Fibroblast of skin of right biceps (primary cell): ENCODE results near the gene EDC3.
A peak's percentile ranks its signal among the peaks of the same experiment; 100 is the strongest.
"Not testable (repeated sequence)": the region's sequence is repeated elsewhere in the genome, so short reads cannot be mapped to it uniquely, and the experiment has no call there.

ENCODE experiments used
- DNase-seq: peaks from one replicate; pipeline ENCODE4 v3.0.0-alpha.2; 2013

The EDC3 gene

GRCh38 chr15:74695597-74696397 is at the start of gene EDC3:
EDC3 (minus strand) TSS chr15:74696024; CDS start chr15:74675124, 20,900 bp downstream.
- peak; percentile 90 for DNase-seq

DNA sequence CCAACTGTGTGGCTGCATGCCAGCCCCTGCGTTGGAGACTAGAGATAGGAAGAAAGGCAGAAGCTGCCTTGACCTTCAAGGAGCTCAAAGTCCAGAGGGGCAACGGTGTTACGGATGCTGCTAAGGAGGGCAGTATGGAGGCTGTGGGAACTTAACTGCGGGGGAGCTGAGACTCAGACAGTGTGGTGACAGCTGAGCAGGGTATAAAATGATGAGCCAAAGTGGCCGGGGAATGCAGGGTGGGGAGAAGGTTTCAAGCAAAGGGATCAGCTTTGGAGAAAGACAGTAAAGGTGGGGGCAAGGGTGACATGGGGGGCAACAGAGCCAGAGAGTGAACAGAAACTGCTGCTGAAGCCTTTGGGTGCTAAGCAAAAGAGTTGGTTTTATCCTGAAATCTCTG is 46.6 kb upstream of the EDC3 start:
- DNase-seq = no peak

- DNase-seq = not testable (repeated sequence)
Observed at GRCh38 chr15:74738239-74738638, 42.4 kb upstream of the EDC3 start.

- DNase-seq = no peak
Observed at GRCh38 chr15:74735305-74735704, 39.5 kb upstream of the EDC3 start.

DNA sequence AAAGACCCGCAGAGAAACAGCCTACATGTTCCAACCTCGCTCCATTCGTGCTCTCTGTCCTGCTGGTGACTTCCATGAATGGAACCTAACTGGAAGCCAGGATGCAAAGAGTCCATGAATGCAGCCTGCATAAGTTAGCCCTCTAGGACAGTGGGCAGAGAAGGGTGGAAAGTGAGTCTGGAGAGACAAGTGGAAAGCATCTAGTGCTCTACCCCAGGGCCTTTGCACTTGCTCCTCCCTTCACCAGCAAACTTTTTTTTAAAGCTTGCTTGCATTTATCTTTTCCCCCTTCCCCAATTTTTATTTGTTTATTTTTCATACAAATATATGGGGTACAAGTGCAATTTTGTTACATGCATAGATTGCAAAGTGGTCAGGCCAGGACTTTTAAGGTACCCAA is 37.4 kb upstream of the EDC3 start:
- DNase-seq = no peak

GRCh38 chr15:74732846-74733245 is 37.0 kb upstream of the EDC3 start:
- no peak for DNase-seq

DNA sequence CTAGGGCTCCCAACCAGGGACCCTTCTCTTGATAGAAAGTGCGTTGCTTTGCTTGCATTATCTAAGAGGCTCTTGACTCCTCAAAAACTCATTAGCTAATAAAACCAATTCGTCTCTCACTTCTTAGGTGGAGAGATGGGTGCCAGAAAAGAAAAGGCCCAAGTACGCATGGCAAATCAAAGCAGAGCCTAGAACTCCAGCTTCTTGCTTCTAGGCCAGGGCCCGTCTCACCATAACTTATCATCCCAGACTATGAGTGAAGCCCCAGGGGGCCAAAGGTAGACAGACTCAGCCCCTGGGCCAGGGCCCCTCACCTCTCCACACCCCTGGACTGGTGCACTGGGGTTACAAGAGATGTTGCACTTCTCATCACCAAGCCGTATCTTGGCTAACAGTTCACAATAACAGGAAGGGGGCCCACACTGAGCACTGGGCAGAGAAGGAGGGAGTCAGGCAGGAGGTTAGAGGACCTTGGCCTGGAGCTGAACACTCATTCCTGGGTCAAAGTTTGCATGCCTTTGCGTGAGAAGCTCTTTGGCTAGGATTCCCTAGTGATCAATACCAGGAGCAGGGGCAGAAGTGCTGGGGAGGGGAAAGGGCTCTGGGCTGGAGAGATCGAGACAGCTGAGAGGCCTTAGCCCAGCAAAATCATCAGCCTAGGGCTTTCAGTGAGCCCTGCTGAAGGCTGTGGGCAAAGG is 34.9 kb upstream of the EDC3 start:
- DNase-seq = no peak

DNA sequence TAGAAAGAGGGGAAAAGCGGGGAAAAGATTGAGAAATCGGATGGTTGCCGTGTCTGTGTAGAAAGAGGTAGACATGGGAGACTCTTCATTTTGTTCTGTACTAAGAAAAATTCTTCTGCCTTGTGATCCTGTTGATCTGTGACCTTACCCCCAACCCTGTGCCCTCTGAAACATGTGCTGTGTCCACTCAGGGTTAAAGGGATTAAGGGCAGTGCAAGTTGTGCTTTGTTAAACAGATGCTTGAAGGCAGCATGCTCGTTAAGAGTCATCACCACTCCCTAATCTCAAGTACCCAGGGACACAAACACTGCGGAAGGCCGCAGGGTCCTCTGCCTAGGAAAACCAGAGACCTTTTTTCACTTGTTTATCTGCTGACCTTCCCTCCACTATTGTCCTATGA is 33.5 kb upstream of the EDC3 start:
- not testable (repeated sequence) for DNase-seq

DNA sequence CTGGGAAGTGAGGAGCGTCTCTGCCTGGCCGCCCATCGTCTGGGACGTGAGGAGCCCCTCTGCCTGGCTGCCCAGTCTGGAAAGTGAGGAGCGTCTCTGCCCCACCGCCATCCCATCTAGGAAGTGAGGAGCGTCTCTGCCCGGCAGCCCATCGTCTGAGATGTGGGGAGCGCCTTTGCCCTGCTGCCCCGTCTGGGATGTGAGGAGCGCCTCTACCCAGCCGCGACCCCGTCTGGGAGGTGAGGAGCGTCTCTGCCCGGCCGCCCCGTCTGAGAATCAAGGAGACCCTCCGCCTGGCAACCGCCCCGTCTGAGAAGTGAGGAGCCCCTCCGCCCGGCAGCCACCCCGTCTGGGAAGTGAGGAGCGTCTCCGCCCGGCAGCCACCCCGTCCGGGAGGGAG is 32.9 kb upstream of the EDC3 start:
- DNase-seq = not testable (repeated sequence)

DNA sequence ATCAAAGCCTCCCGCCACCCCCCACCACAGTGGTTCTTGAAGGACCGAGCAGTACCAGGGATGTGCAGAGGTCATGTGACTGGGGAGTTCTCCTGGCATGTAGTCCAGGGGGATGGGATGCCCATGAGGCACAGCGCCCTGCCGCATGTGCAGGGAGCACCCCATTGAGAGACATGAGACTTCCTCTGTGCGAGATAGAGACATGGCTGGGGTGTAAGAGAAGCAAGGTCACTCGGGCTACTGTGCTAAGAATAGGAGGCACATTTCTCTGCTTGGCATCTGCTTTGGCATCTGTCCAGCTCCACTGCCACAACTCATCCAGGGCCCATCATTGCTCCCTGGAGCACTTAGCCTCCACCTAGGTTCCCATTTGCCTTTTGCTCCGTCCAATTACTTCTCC is 31.9 kb upstream of the EDC3 start:
- no peak for DNase-seq

GRCh38 chr15:74726774-74727164 is 30.9 kb upstream of the EDC3 start:
- no peak for DNase-seq

DNA sequence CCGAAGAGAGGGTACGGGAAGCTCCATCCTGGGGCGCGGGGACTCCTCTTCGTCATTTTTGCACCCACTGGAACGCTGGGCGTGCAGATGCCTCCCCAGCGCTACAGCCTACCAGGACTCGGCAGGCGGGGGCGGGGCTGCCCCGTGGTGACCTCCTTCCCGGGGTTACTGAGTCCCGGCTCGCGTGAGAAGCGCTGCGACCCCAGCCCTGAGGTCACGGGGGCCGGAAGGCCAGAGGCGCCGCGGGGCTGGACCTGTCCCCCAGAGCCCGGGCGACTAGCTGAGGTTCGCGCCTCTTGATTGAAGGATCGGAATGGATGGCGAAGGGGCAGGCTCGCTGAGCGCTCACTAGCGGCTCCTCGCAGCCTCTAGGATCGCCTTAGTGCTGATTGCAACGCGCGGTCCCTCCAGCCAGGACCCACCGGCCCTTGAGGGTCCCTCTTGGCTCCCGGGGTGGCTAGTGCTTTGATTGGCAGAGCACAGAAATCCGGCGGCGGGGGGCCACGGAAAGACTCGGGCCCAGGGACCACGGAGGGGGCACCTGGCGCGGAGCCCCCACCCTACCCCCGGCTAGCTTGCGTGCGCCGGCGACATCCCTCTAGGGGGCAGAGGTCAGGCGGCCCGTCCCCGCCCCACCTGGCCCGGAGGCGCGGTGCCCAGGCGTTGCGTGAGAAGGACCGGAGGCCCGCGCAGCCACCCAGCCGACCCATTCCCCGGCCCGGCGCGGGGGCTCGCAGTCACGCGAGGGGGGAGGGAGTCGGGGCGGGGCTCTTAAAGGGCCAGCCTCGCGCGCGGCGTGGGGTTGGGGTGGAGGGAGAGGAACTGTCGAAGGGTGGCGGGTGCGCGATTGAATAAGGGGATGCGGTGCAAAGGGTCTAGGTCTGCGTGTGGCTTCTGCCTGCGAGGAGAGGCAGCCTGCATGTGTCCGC is 30.3 kb upstream of the EDC3 start:
- no peak for DNase-seq

DNA sequence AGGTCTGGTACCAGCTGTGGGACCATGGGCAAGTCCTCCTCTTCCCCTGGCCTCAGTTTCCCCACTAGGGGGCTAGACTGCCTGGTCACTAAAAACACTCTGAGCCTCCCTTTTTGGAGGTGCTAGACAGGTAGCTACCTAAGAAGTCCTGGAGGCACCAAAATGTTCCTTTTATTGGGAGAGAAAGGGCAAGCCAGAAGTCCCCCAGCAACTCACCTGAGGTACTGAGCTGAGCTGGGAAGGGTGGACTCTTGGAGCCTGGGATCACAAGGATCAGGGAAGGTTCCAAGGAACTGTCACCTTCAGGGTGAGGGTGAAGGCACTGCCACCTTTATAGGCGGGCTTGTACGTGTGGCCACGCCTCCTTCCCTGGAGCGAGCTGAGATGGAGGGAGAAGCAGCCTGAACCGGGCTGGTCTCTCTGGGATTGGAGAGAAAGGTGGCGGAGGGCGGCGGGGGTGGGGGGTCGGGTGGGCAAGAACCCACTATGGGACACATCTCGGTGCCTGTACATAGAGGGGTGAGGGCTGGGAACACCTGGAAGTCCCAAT is 29.5 kb upstream of the EDC3 start, which contains the start of gene CYP1A1:
CYP1A1 (minus strand) TSS at position 304 of the 550 bp plus-strand sequence. CDS start 2,431 bp downstream, outside the sequence.
- no peak for DNase-seq

DNA sequence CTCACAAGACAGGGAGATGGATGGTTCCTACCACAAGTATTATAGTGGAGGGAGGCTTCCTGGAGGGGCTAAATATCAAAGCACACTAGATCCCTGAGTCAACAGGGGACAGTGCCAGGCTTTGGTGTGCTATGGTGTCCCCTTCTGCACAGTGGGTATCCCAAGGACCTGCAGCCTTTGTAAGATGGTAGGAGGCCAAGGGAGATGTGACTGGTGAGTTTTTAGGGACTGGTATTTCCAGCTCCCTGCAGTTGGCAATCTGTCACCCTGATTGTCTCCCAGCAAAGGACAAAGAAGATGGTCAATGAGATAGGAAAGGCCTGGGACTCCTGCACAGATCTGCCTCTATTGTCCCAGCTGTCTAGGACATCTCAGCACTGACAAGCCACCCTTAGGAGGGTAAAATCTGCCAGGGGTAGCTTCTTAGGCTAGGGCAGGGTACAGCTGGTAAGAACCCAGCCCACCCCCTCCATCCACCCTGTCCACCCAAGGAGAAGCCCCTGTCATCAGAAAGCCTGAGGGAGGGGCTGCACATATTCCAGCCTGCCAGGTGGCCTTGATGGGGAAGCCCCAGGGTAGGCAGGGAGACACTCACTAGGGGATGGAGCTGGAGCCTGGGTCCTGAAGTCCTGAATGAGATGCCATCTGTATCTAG is 28.9 kb upstream of the EDC3 start:
- DNase-seq = no peak

- peak; percentile 49 for DNase-seq
Observed at GRCh38 chr15:74723754-74724334, 28.0 kb upstream of the EDC3 start.

- DNase-seq = no peak
Observed at GRCh38 chr15:74723187-74723586, 27.4 kb upstream of the EDC3 start.

DNA sequence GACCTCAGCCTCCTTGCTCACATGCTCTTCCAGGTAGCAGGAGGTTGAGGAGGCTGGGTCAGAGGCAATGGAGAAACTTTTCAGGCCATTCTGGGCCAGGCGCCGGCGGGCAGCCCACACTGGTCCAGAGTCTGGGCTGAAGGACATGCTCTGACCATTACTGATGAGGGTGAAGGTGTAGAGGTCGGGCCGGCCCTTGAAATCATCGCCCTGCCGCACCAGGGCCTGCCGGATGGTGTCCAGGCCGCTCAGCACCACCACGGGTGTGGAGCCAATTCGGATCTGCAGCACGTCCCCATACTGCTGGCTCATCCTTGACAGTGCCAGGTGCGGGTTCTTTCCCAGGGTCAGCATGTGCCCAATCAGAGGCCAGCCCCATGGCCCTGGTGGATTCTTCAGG is 26.8 kb upstream of the EDC3 start:
- no peak for DNase-seq

GRCh38 chr15:74716651-74717050 is 20.8 kb upstream of the EDC3 start:
- DNase-seq = no peak

DNA sequence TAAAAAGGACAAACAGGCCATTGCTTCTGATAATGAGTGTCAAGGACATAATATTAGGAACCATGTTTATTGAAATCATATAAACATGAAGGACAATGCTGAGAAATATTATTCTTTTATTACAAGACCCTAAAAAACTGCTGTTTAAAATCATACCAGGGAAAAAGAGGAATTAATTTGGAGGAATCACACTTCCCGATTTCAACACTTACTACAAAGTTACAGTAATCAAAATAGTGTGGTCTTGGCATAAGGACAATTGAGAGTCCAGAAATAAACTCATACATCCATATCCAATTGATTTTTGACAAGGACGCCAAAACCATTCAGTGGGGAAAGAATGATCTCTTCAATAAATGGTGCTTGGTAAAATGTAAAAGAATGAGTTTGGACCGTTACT is 16.5 kb upstream of the EDC3 start:
- DNase-seq = no peak

- no peak for DNase-seq
Observed at GRCh38 chr15:74710319-74711094, 14.7 kb upstream of the EDC3 start.

DNA sequence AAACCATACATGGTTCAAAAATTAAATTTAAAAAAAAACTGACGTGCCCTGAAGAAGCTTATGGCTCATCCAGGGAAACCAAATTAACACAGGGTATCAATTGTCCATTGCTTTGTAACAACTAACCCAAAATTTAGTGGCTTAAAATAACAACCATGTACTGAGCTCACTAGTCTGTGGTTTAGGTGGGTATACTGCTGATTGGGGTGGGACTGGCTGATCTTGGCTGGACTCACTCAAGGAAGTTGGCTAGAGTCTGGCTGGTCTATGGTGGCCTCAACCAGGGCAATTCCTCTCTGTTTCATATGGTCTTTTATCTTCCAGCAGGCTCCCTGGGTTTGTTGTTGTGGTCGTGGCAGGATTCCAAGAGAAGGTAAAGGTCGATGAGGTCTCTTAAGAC is 14.1 kb upstream of the EDC3 start:
- no peak for DNase-seq
